ENCODE measurements around the gene KLRF2.

KLRF2 gene

GRCh38 chr12:9900930-9901329, 19.6 kb downstream of the KLRF2 start:
- DNase-seq: no peak
- H3K4me1 ChIP-seq (ENCODE audit: control extremely low read depth in 1 of 4, control insufficient read depth in 4 of 4, insufficient read depth in 4 of 4, low read length in 3 of 4): no peaks in the 10 kb centered on the region
- H3K9me3 ChIP-seq (ENCODE audit: control extremely low read depth in 1 of 5, control insufficient read depth in 4 of 5, insufficient read depth in 2 of 5, low read depth in 1 of 5, low read length in 4 of 5): peaks cover 0 to 21% (median 8%) of the 10 kb centered on the region in 5 experiments
- WGBS (ENCODE audit: insufficient coverage): no CpG with 5 or more reads among the region's 2 CpGs
- H3K27me3 ChIP-seq (replicated peaks in 2 of 5; ENCODE audit: control insufficient read depth in 4 of 5, insufficient read depth in 5 of 5, low read length in 4 of 5): no peaks in the 10 kb centered on the region
- CTCF ChIA-PET: interaction anchor here (1.0 kb wide), 1 partner anchor 26 kb away, joined by 3 read pairs; no protein-coding TSS in a partner anchor
- H3K36me3 ChIP-seq (ENCODE audit: control insufficient read depth in 4 of 4, insufficient read depth in 4 of 4, low read length in 3 of 4): no peaks in the 10 kb centered on the region
- H3K4me3 ChIP-seq (ENCODE audit: control insufficient read depth in 1 of 7, extremely low read depth in 1 of 7, insufficient read depth in 4 of 7, low read depth in 2 of 7, low read length in 6 of 7): no peak overlapping the region
- POLR2A ChIA-PET: no interaction called here
- no peak overlapping the region for H3K27ac ChIP-seq (ENCODE audit: insufficient read depth in 1 of 2, low read depth in 1 of 2, low read length in 2 of 2, poor library complexity in 1 of 2, severe bottlenecking in 2 of 2)

GRCh38 chr12:9902539-9903228, 21.4 kb downstream of the KLRF2 start:
- POLR2A ChIA-PET: no interaction called here
- CTCF ChIA-PET: interaction anchor here (1.3 to 1.6 kb wide), 2 partner anchors 15 kb away, joined by 3 read pairs; no protein-coding TSS in a partner anchor

GRCh38 chr12:9906873-9907272, 25.6 kb downstream of the KLRF2 start:
- CTCF ChIA-PET: interaction anchor here (1.0 to 1.4 kb wide), 2 partner anchors 10 kb away, joined by 3 to 5 read pairs; no protein-coding TSS in a partner anchor
- no CpG with 5 or more reads among the region's 2 CpGs for WGBS (ENCODE audit: insufficient coverage)

More at GRCh38 chr12:9902539-9903228, 21.4 kb downstream of the KLRF2 start:
- no peak for DNase-seq
- WGBS (ENCODE audit: insufficient coverage): 94% methylated on average over 5 of the region's 7 CpGs
- H3K27me3 ChIP-seq (replicated peaks in 2 of 5; ENCODE audit: control insufficient read depth in 4 of 5, insufficient read depth in 5 of 5, low read length in 4 of 5): no peaks in the 10 kb centered on the region
- H3K4me3 ChIP-seq (ENCODE audit: control insufficient read depth in 1 of 7, extremely low read depth in 1 of 7, insufficient read depth in 4 of 7, low read depth in 2 of 7, low read length in 6 of 7): no peak overlapping the region
- no peak overlapping the region for H3K27ac ChIP-seq (ENCODE audit: insufficient read depth in 1 of 2, low read depth in 1 of 2, low read length in 2 of 2, poor library complexity in 1 of 2, severe bottlenecking in 2 of 2)
- H3K4me1 ChIP-seq (ENCODE audit: control extremely low read depth in 1 of 4, control insufficient read depth in 4 of 4, insufficient read depth in 4 of 4, low read length in 3 of 4): peaks cover 0 to 13% (median 3%) of the 10 kb centered on the region in 4 experiments
- peaks cover 0 to 23% (median 8%) of the 10 kb centered on the region in 5 experiments for H3K9me3 ChIP-seq (ENCODE audit: control extremely low read depth in 1 of 5, control insufficient read depth in 4 of 5, insufficient read depth in 2 of 5, low read depth in 1 of 5, low read length in 4 of 5)
- H3K36me3 ChIP-seq (ENCODE audit: control insufficient read depth in 4 of 4, insufficient read depth in 4 of 4, low read length in 3 of 4): no peaks in the 10 kb centered on the region

GRCh38 chr12:9907769-9908168, 26.5 kb downstream of the KLRF2 start:
- Histone ChIP-seq H3K36me3 (ENCODE audit: control insufficient read depth in 4 of 4, insufficient read depth in 4 of 4, low read length in 3 of 4) (no peaks in the 10 kb centered on the region), H3K27me3 (replicated peaks in 2 of 5; ENCODE audit: control insufficient read depth in 4 of 5, insufficient read depth in 5 of 5, low read length in 4 of 5) (no peaks in the 10 kb centered on the region), H3K4me1 (ENCODE audit: control extremely low read depth in 1 of 4, control insufficient read depth in 4 of 4, insufficient read depth in 4 of 4, low read length in 3 of 4) (peaks cover 0 to 13% (median 3%) of the 10 kb centered on the region in 4 experiments), H3K4me3 (ENCODE audit: control insufficient read depth in 1 of 7, extremely low read depth in 1 of 7, insufficient read depth in 4 of 7, low read depth in 2 of 7, low read length in 6 of 7) (no peak overlapping the region), H3K9me3 (ENCODE audit: control extremely low read depth in 1 of 5, control insufficient read depth in 4 of 5, insufficient read depth in 2 of 5, low read depth in 1 of 5, low read length in 4 of 5) (peaks cover 4 to 67% (median 25%) of the 10 kb centered on the region in 5 experiments), H3K27ac (ENCODE audit: insufficient read depth in 1 of 2, low read depth in 1 of 2, low read length in 2 of 2, poor library complexity in 1 of 2, severe bottlenecking in 2 of 2) (no peak overlapping the region)
- no peak for DNase-seq
- ChIA-PET CTCF (interaction anchor here (1.0 to 1.9 kb wide), 4 partner anchors 9 to 94 kb away, joined by 3 to 6 read pairs (median 3); no protein-coding TSS in a partner anchor), POLR2A (no interaction called here)
- 100% methylated on average over 3 of the region's 7 CpGs for WGBS (ENCODE audit: insufficient coverage)

More at GRCh38 chr12:9906873-9907272, 25.6 kb downstream of the KLRF2 start:
- Histone ChIP-seq H3K27ac (ENCODE audit: insufficient read depth in 1 of 2, low read depth in 1 of 2, low read length in 2 of 2, poor library complexity in 1 of 2, severe bottlenecking in 2 of 2) (no peak overlapping the region), H3K27me3 (replicated peaks in 2 of 5; ENCODE audit: control insufficient read depth in 4 of 5, insufficient read depth in 5 of 5, low read length in 4 of 5) (no peaks in the 10 kb centered on the region), H3K4me1 (ENCODE audit: control extremely low read depth in 1 of 4, control insufficient read depth in 4 of 4, insufficient read depth in 4 of 4, low read length in 3 of 4) (peaks cover 0 to 13% (median 3%) of the 10 kb centered on the region in 4 experiments), H3K4me3 (ENCODE audit: control insufficient read depth in 1 of 7, extremely low read depth in 1 of 7, insufficient read depth in 4 of 7, low read depth in 2 of 7, low read length in 6 of 7) (no peak overlapping the region), H3K36me3 (ENCODE audit: control insufficient read depth in 4 of 4, insufficient read depth in 4 of 4, low read length in 3 of 4) (no peaks in the 10 kb centered on the region), H3K9me3 (ENCODE audit: control extremely low read depth in 1 of 5, control insufficient read depth in 4 of 5, insufficient read depth in 2 of 5, low read depth in 1 of 5, low read length in 4 of 5) (peaks cover 4 to 61% (median 24%) of the 10 kb centered on the region in 5 experiments)
- peak; percentile 26 to 89 (median 83) for DNase-seq
- POLR2A ChIA-PET: no interaction called here

GRCh38 chr12:9908350-9908749, 27.1 kb downstream of the KLRF2 start:
- POLR2A ChIA-PET: no interaction called here
- Histone ChIP-seq H3K27me3 (replicated peaks in 2 of 5; ENCODE audit: control insufficient read depth in 4 of 5, insufficient read depth in 5 of 5, low read length in 4 of 5) (no peaks in the 10 kb centered on the region), H3K27ac (ENCODE audit: insufficient read depth in 1 of 2, low read depth in 1 of 2, low read length in 2 of 2, poor library complexity in 1 of 2, severe bottlenecking in 2 of 2) (no peak overlapping the region), H3K4me3 (ENCODE audit: control insufficient read depth in 1 of 7, extremely low read depth in 1 of 7, insufficient read depth in 4 of 7, low read depth in 2 of 7, low read length in 6 of 7) (no peak overlapping the region), H3K36me3 (ENCODE audit: control insufficient read depth in 4 of 4, insufficient read depth in 4 of 4, low read length in 3 of 4) (no peaks in the 10 kb centered on the region), H3K4me1 (ENCODE audit: control extremely low read depth in 1 of 4, control insufficient read depth in 4 of 4, insufficient read depth in 4 of 4, low read length in 3 of 4) (peaks cover 0 to 13% (median 3%) of the 10 kb centered on the region in 4 experiments), H3K9me3 (ENCODE audit: control extremely low read depth in 1 of 5, control insufficient read depth in 4 of 5, insufficient read depth in 2 of 5, low read depth in 1 of 5, low read length in 4 of 5) (peaks cover 4 to 66% (median 25%) of the 10 kb centered on the region in 5 experiments)
- WGBS (ENCODE audit: insufficient coverage): 86% methylated on average over 3 of the region's 4 CpGs
- DNase-seq: no peak
- CTCF ChIA-PET: interaction anchor here (1.4 to 1.9 kb wide), 3 partner anchors 32 to 94 kb away, joined by 3 to 6 read pairs (median 3); no protein-coding TSS in a partner anchor

GRCh38 chr12:9909724-9910123, 28.4 kb downstream of the KLRF2 start:
- CTCF ChIA-PET: interaction anchor here (0.6 to 1.4 kb wide), 6 partner anchors 22 to 266 kb away, joined by 3 read pairs; no protein-coding TSS in a partner anchor
- no peaks in the 10 kb centered on the region for H3K36me3 ChIP-seq (ENCODE audit: control insufficient read depth in 4 of 4, insufficient read depth in 4 of 4, low read length in 3 of 4)
- POLR2A ChIA-PET: no interaction called here
- H3K4me1 ChIP-seq (ENCODE audit: control extremely low read depth in 1 of 4, control insufficient read depth in 4 of 4, insufficient read depth in 4 of 4, low read length in 3 of 4): peaks cover 0 to 13% (median 3%) of the 10 kb centered on the region in 4 experiments
- H3K9me3 ChIP-seq (ENCODE audit: control extremely low read depth in 1 of 5, control insufficient read depth in 4 of 5, insufficient read depth in 2 of 5, low read depth in 1 of 5, low read length in 4 of 5): peaks cover 4 to 58% (median 23%) of the 10 kb centered on the region in 5 experiments
- H3K27ac ChIP-seq (ENCODE audit: insufficient read depth in 1 of 2, low read depth in 1 of 2, low read length in 2 of 2, poor library complexity in 1 of 2, severe bottlenecking in 2 of 2): no peak overlapping the region
- no peak for DNase-seq
- H3K4me3 ChIP-seq (ENCODE audit: control insufficient read depth in 1 of 7, extremely low read depth in 1 of 7, insufficient read depth in 4 of 7, low read depth in 2 of 7, low read length in 6 of 7): no peak overlapping the region
- no peaks in the 10 kb centered on the region for H3K27me3 ChIP-seq (replicated peaks in 2 of 5; ENCODE audit: control insufficient read depth in 4 of 5, insufficient read depth in 5 of 5, low read length in 4 of 5)
